IMR-90 (cell line): Measurements from ENCODE around the gene ROBO1. TPM values are rescaled to one million over a fixed set of nuclear protein-coding genes. Genes with fewer than 3 reads are reported as not detected.

Experiments used
- ATAC-seq: fragments of 200-7000 bp; cut with Tn5 transposase; 2 replicates; pipeline ENCODE4 v1.9.1; 2020; ENCODE audit warnings: low read depth, mild to moderate bottlenecking, moderate library complexity
- BruUV-seq: library from RNA; stranded (reverse); fragments of 400-500 nt; replicated peaks from 2 replicates; lab custom pipeline; 2021; lab: Mats Ljungman, UMichigan
- CTCF ChIA-PET: fragments of 300-600 bp; formaldehyde crosslinking; extraction: SDS; loops from one replicate; lab custom pipeline; 2021; ENCODE audit warnings: antibody characterized with exemption; lab: Yijun Ruan, JAX
- POLR2A ChIA-PET: fragments of 300-600 bp; sonication (Branson Sonifier 250); formaldehyde crosslinking; loops from one replicate; lab custom pipeline; 2022; ENCODE audit warnings: antibody characterized with exemption; ENCODE audit not compliant: unreplicated experiment; lab: Charles Lee
- DNase-seq: peaks from one replicate; pipeline ENCODE4 v3.0.0; 2013
- H2AFZ ChIP-seq: replicated peaks from 2 replicates; pipeline ENCODE3; 2013; ENCODE audit warnings: low read length, mild to moderate bottlenecking; ENCODE audit not compliant: poor library complexity
- H2AK5ac ChIP-seq: 2 replicates; pipeline ENCODE4 v1.6.1; 2013; ENCODE audit warnings: low read depth, low read length, inconsistent platforms
- H2AK9ac ChIP-seq: replicated peaks from 2 replicates; pipeline ENCODE3; 2013; ENCODE audit warnings: mild to moderate bottlenecking, low read depth, low read length, moderate library complexity; ENCODE audit not compliant: poor library complexity
- H2BK120ac ChIP-seq: 2 replicates; pipeline ENCODE4 v1.6.1; 2013; ENCODE audit warnings: low read depth, low read length, inconsistent platforms
- H2BK15ac ChIP-seq: 3 replicates; pipeline ENCODE4 v1.6.1; 2013; ENCODE audit warnings: low read depth, low read length, inconsistent platforms
- H2BK20ac ChIP-seq: 2 replicates; pipeline ENCODE4 v1.6.1; 2013; ENCODE audit warnings: low read depth, mild to moderate bottlenecking, inconsistent platforms, low read length, moderate library complexity
- H2BK5ac ChIP-seq: 2 replicates; pipeline ENCODE4 v1.6.1; 2013; ENCODE audit warnings: mild to moderate bottlenecking, low read depth, low read length, inconsistent platforms; ENCODE audit not compliant: poor library complexity, severe bottlenecking
- H3K14ac ChIP-seq: replicated peaks from 2 replicates; pipeline ENCODE4 v1.6.1; 2013; ENCODE audit warnings: low read depth, low read length, inconsistent platforms
- H3K18ac ChIP-seq: 2 replicates; pipeline ENCODE4 v1.6.1; 2013; ENCODE audit warnings: low read depth, low read length, control low read depth
- H3K23ac ChIP-seq: 2 replicates; pipeline ENCODE4 v1.6.1; 2013; ENCODE audit warnings: low read depth, low read length, inconsistent platforms
- H3K27ac ChIP-seq: 2 replicates; pipeline ENCODE4 v1.5.1; 2013; ENCODE audit warnings: mild to moderate bottlenecking, control low read depth, low read length; ENCODE audit not compliant: insufficient read depth
- H3K27me3 ChIP-seq: 2 replicates; pipeline ENCODE4 v1.6.1; 2013; ENCODE audit warnings: low read length; ENCODE audit not compliant: control insufficient read depth, insufficient read depth
- H3K36me3 ChIP-seq: 2 replicates; pipeline ENCODE4 v1.6.1; 2013; ENCODE audit warnings: low read length, mixed read lengths; ENCODE audit not compliant: control insufficient read depth, insufficient read depth
- H3K4ac ChIP-seq: 2 replicates; pipeline ENCODE4 v1.6.1; 2013; ENCODE audit warnings: low read depth, low read length, inconsistent platforms
- H3K4me1 ChIP-seq: 2 replicates; pipeline ENCODE4 v1.6.1; 2013; ENCODE audit warnings: low read length, mixed read lengths; ENCODE audit not compliant: control insufficient read depth, insufficient read depth
- H3K4me2 ChIP-seq: 2 replicates; pipeline ENCODE4 v1.6.1; 2013; ENCODE audit warnings: low read depth, mild to moderate bottlenecking, control low read depth, low read length, moderate library complexity
- H3K4me3 ChIP-seq: 2 replicates; pipeline ENCODE4 v1.5.1; 2013; ENCODE audit warnings: low read depth, mild to moderate bottlenecking, control low read depth, low read length, moderate library complexity; ENCODE audit not compliant: insufficient read depth
- H3K56ac ChIP-seq: 2 replicates; pipeline ENCODE4 v1.6.1; 2013; ENCODE audit warnings: low read length, inconsistent platforms; ENCODE audit not compliant: insufficient read depth; ENCODE audit errors: extremely low read depth
- H3K79me1 ChIP-seq, 2 experiments: 2 replicates each; pipeline ENCODE4 v1.6.1; 2013; ENCODE audit warnings: low read length in 2 of 2, inconsistent platforms in 1 of 2, low read depth in 1 of 2
- H3K9ac ChIP-seq: 2 replicates; pipeline ENCODE4 v1.6.1; 2013; ENCODE audit warnings: low read depth, low read length, control low read depth
- H3K9me1 ChIP-seq: 2 replicates; pipeline ENCODE4 v1.6.1; 2013; ENCODE audit warnings: low read length, inconsistent platforms; ENCODE audit not compliant: insufficient read depth
- H3K9me3 ChIP-seq: 2 replicates; pipeline ENCODE4 v1.6.1; 2013; ENCODE audit warnings: low read length; ENCODE audit not compliant: control insufficient read depth, insufficient read depth
- H4K20me1 ChIP-seq: 2 replicates; pipeline ENCODE4 v1.6.1; 2013; ENCODE audit warnings: low read length, inconsistent platforms; ENCODE audit not compliant: insufficient read depth
- H4K5ac ChIP-seq: 2 replicates; pipeline ENCODE4 v1.6.1; 2013; ENCODE audit warnings: mild to moderate bottlenecking, low read depth, low read length, control low read depth
- H4K8ac ChIP-seq, 2 experiments: 2 replicates each; pipeline ENCODE4 v1.6.1; 2013; ENCODE audit warnings: low read depth in 2 of 2, low read length in 2 of 2, control low read depth in 1 of 2, inconsistent platforms in 1 of 2
- H4K91ac ChIP-seq: 2 replicates; pipeline ENCODE4 v1.6.1; 2013; ENCODE audit warnings: low read depth, low read length, inconsistent platforms; ENCODE audit not compliant: insufficient read depth
- BHLHE40 ChIP-seq: fragments of 150-350 bp; IDR thresholded peaks from 2 replicates; pipeline ENCODE4 v1.6.1; 2016; ENCODE audit warnings: mild to moderate bottlenecking, low read depth, low read length
- CEBPB ChIP-seq: IDR thresholded peaks from 2 replicates; pipeline ENCODE4 v1.6.1; 2012; ENCODE audit warnings: low read depth, low read length, improper control_type of control experiment
- CTCF ChIP-seq: conservative IDR thresholded peaks from 2 replicates; pipeline ENCODE4 v1.5.1; 2012; ENCODE audit warnings: mild to moderate bottlenecking, low read depth, low read length, improper control_type of control experiment
- FOS ChIP-seq: fragments of 150-350 bp; IDR thresholded peaks from 2 replicates; pipeline ENCODE4 v1.6.1; 2016; ENCODE audit warnings: low read depth, low read length
- MAZ ChIP-seq: IDR thresholded peaks from 2 replicates; pipeline ENCODE4 v1.6.1; 2012; ENCODE audit warnings: low read depth, mild to moderate bottlenecking, low read length, improper control_type of control experiment, moderate library complexity, borderline replicate concordance
- MXI1 ChIP-seq: IDR thresholded peaks from 2 replicates; pipeline ENCODE4 v1.6.1; 2012; ENCODE audit warnings: low read depth, mild to moderate bottlenecking, low read length, moderate library complexity, borderline replicate concordance
- POLR2A ChIP-seq: IDR thresholded peaks from 2 replicates; pipeline ENCODE4 v1.6.1; 2012; ENCODE audit warnings: mild to moderate bottlenecking, low read depth, low read length
- RAD21 ChIP-seq: IDR thresholded peaks from 2 replicates; pipeline ENCODE4 v1.6.1; 2012; ENCODE audit warnings: low read length, improper control_type of control experiment
- RFX5 ChIP-seq: IDR thresholded peaks from 2 replicates; pipeline ENCODE4 v1.8.0; 2012; ENCODE audit warnings: low read depth, mild to moderate bottlenecking, low read length, moderate library complexity
- WGBS, 2 experiments: methylation state at CpG; one replicate each; pipeline versions ENCODE4 v1.1.5 to v1.1.7; 2013; ENCODE audit warnings: missing lambda C conversion rate in 2 of 2; ENCODE audit not compliant: insufficient read length in 1 of 2; ENCODE audit errors: extremely low coverage in 2 of 2; 5-methylcytosine and 5-hydroxymethylcytosine counted together
- dilution Hi-C: fragments of 300-500 bp; cut with HindIII; formaldehyde crosslinking; loops from one replicate; pipeline ENCODE4 v1.14.3; 2018; ENCODE audit warnings: low sequenced_read_pairs; ENCODE audit not compliant: unreplicated experiment
- in situ Hi-C: fragments of 300-500 bp; cut with MboI; formaldehyde crosslinking; loops from 3 replicates; pipeline ENCODE4 v1.14.3; 2019; ENCODE audit warnings: low sequenced_read_pairs, inconsistent platforms, mixed read lengths
- intact Hi-C: fragments of 100-400 bp; cut with micrococcal nuclease; formaldehyde crosslinking; loops from 2 replicates; pipeline ENCODE4 v1.10.0; 2022
- polyA plus RNA-seq, 3 experiments: library from polyadenylated mRNA; depleted of rRNA; stranded (reverse); fragments of >200 nt; gene quantifications; 2 replicates each; pipeline ENCODE4 v1.2.3, GENCODE V29; 2012; ENCODE audit warnings: low replicate concordance in 1 of 3
- total RNA-seq: library from RNA; depleted of rRNA; stranded (reverse); fragments of >200 nt; gene quantifications from 2 replicates; pipeline ENCODE4 v1.2.3, GENCODE V29; 2012
- TF ChIP-seq, protein P1 (sequence below): fragments of 150-350 bp; IDR thresholded peaks from 2 replicates; pipeline ENCODE4 v1.6.1; 2016; ENCODE audit warnings: low read depth, mild to moderate bottlenecking, low read length, moderate library complexity, borderline replicate concordance

The ROBO1 gene
- total and polyA plus RNA-seq, 2 of the 4 experiments (the other 2 are of a cell fraction), result 24.1 to 53.9 TPM

GRCh38 chr3:79534727-79535126, 233.1 kb downstream of the ROBO1 start:
- in situ Hi-C loops, result no loop called here
- intact Hi-C loops, result no loop called here
- dilution Hi-C loops, result no loop called here
- no peak overlapping the region for H3K4me2 ChIP-seq
- no peak overlapping the region for H3K27ac ChIP-seq
- no peak overlapping the region for H3K56ac ChIP-seq
- no peak overlapping the region for H3K4ac ChIP-seq
- H4K20me1 ChIP-seq, result no peaks in the 10 kb centered on the region
- H3K9me1 ChIP-seq, result no peaks in the 10 kb centered on the region
- no peak overlapping the region for H3K9ac ChIP-seq
- no peak overlapping the region for H2AFZ ChIP-seq
- H3K4me3 ChIP-seq, result no peak overlapping the region
- H3K9me3 ChIP-seq, result no peaks in the 10 kb centered on the region
- CTCF ChIA-PET, result no interaction called here
- no peak for DNase-seq
- no TSS peak for BruUV-seq
- no peak overlapping the region for H4K5ac ChIP-seq
- H2BK20ac ChIP-seq, result no peak overlapping the region
- no peak overlapping the region for H2AK9ac ChIP-seq
- no peak overlapping the region for H3K14ac ChIP-seq
- no peak overlapping the region for H2BK15ac ChIP-seq
- POLR2A ChIA-PET, result no interaction called here
- H3K18ac ChIP-seq, result no peak overlapping the region
- no peak overlapping the region for H4K91ac ChIP-seq
- no peak overlapping the region for H2BK5ac ChIP-seq
- H3K79me1 ChIP-seq, result no peaks in the 10 kb centered on the region
- WGBS, 2 experiments, result no CpG with 5 or more reads among the region's 4 CpGs
- no peak overlapping the region for H4K8ac ChIP-seq
- H3K36me3 ChIP-seq, result no peaks in the 10 kb centered on the region
- TF ChIP-seq, protein P1, sequence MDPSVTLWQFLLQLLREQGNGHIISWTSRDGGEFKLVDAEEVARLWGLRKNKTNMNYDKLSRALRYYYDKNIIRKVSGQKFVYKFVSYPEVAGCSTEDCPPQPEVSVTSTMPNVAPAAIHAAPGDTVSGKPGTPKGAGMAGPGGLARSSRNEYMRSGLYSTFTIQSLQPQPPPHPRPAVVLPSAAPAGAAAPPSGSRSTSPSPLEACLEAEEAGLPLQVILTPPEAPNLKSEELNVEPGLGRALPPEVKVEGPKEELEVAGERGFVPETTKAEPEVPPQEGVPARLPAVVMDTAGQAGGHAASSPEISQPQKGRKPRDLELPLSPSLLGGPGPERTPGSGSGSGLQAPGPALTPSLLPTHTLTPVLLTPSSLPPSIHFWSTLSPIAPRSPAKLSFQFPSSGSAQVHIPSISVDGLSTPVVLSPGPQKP, result no peak
- TF ChIP-seq RFX5 (no peak), BHLHE40 (no peak), CEBPB (no peak), MXI1 (no peak), MAZ (no peak), POLR2A (no peak), RAD21 (no peak), CTCF (no peak), FOS (no peak)
- ATAC-seq, result no peak
- H2BK120ac ChIP-seq, result no peak overlapping the region
- no peak overlapping the region for H3K23ac ChIP-seq
- no peaks in the 10 kb centered on the region for H3K27me3 ChIP-seq
- no peaks in the 10 kb centered on the region for H3K4me1 ChIP-seq
- no peak overlapping the region for H2AK5ac ChIP-seq
